Keratinocyte (primary cell): Measurements from ENCODE around the gene PFN4. TPM values are rescaled to one million over a fixed set of nuclear protein-coding genes. Genes with fewer than 3 reads are reported as not detected.

Experiments used
- DNase-seq: peaks from one replicate; pipeline ENCODE4 v3.0.0-alpha.2; 2011; ENCODE audit warnings: low read depth, missing footprints, low spot score
- FAIRE-seq: peaks from 2 replicates; lab custom pipeline; 2011; peaks lifted over from hg19 to GRCh38; lab: Jason Lieb, UNC
- H2AFZ ChIP-seq: 2 replicates; pipeline ENCODE4 v1.6.0; 2012; ENCODE audit warnings: low read length, control low read depth, inconsistent platforms; ENCODE audit not compliant: control insufficient read depth
- H3K27ac ChIP-seq: 2 replicates; pipeline ENCODE4 v1.5.1; 2011; ENCODE audit warnings: low read length; ENCODE audit not compliant: control insufficient read depth, insufficient read depth
- H3K27me3 ChIP-seq: 3 replicates; pipeline ENCODE4 v1.6.0; 2011; ENCODE audit warnings: low read length; ENCODE audit not compliant: control insufficient read depth, insufficient read depth; ENCODE audit errors: extremely low read depth
- H3K36me3 ChIP-seq, 2 experiments: 2 replicates in 1 of 2; 3 replicates in 1 of 2; pipeline ENCODE4 v1.5.1; 2011; ENCODE audit warnings: low read length in 2 of 2, mild to moderate bottlenecking in 1 of 2; ENCODE audit not compliant: control insufficient read depth in 2 of 2, insufficient read depth in 2 of 2; ENCODE audit errors: extremely low read depth in 1 of 2
- H3K4me1 ChIP-seq: 3 replicates; pipeline ENCODE4 v1.5.1; 2011; ENCODE audit warnings: low read length; ENCODE audit not compliant: control insufficient read depth, insufficient read depth; ENCODE audit errors: extremely low read depth
- H3K4me2 ChIP-seq: 3 replicates; pipeline ENCODE4 v1.6.0; 2011; ENCODE audit warnings: low read depth, low read length; ENCODE audit not compliant: control insufficient read depth, insufficient read depth; ENCODE audit errors: extremely low read depth
- H3K4me3 ChIP-seq, 3 experiments: fragments of 200-600 bp in 1 of 3; sonication (generic) in 1 of 3; 2 replicates in 2 of 3; 3 replicates in 1 of 3; pipeline ENCODE4 v1.5.1; 2011 to 2016; ENCODE audit warnings: low read length in 3 of 3, mild to moderate bottlenecking in 3 of 3, control low read depth in 2 of 3, inconsistent platforms in 1 of 3, low read depth in 1 of 3, mixed read lengths in 1 of 3, mixed run types in 1 of 3, moderate library complexity in 1 of 3; ENCODE audit not compliant: control insufficient read depth in 2 of 3, insufficient read depth in 2 of 3; ENCODE audit errors: extremely low read depth in 1 of 3
- H3K79me2 ChIP-seq: 2 replicates; pipeline ENCODE4 v1.6.0; 2012; ENCODE audit warnings: low read length; ENCODE audit not compliant: control insufficient read depth, insufficient read depth
- H3K9ac ChIP-seq: 3 replicates; pipeline ENCODE4 v1.6.0; 2011; ENCODE audit warnings: low read length; ENCODE audit not compliant: control insufficient read depth, insufficient read depth; ENCODE audit errors: extremely low read depth
- H3K9me1 ChIP-seq: 3 replicates; pipeline ENCODE4 v1.6.0; 2011; ENCODE audit warnings: low read length; ENCODE audit not compliant: control insufficient read depth, insufficient read depth; ENCODE audit errors: extremely low read depth
- H3K9me3 ChIP-seq: 2 replicates; pipeline ENCODE4 v1.5.1; 2012; ENCODE audit warnings: low read depth, low read length; ENCODE audit not compliant: control insufficient read depth
- H4K20me1 ChIP-seq: 3 replicates; pipeline ENCODE4 v1.6.0; 2011; ENCODE audit warnings: low read length; ENCODE audit not compliant: control insufficient read depth, insufficient read depth; ENCODE audit errors: extremely low read depth
- CTCF ChIP-seq, 3 experiments: IDR thresholded peaks in 1 of 3; conservative IDR thresholded peaks in 1 of 3; optimal IDR thresholded peaks in 1 of 3; 2 replicates in 2 of 3; 3 replicates in 1 of 3; pipeline versions ENCODE3 to v1.5.1; 2011; ENCODE audit warnings: low read length in 3 of 3, mild to moderate bottlenecking in 3 of 3, moderate library complexity in 2 of 3, control low read depth in 1 of 3, inconsistent platforms in 1 of 3; ENCODE audit not compliant: insufficient read depth in 2 of 3; ENCODE audit errors: extremely low read depth in 1 of 3
- EZH2 ChIP-seq: IDR thresholded peaks from one replicate; pipeline ENCODE4 v1.6.1; 2012; ENCODE audit warnings: inconsistent platforms, mild to moderate bottlenecking, low read length, moderate library complexity
- dilution Hi-C: fragments of 300-500 bp; cut with MboI; formaldehyde crosslinking; loops from one replicate; pipeline ENCODE4 v1.7.0; 2020; ENCODE audit warnings: low sequenced_read_pairs; ENCODE audit not compliant: extremely low pct_ligation_motif_present
- polyA plus RNA-seq, 5 experiments: library from polyadenylated mRNA; depleted of rRNA in 3 of 5; stranded (reverse) in 3 of 5; stranded (forward) in 1 of 5; unstranded in 1 of 5; fragments of >200 nt; gene quantifications; 1 replicate in 1 of 5; 2 replicates in 3 of 5; 3 replicates in 1 of 5; pipeline versions ENCODE4 v1.2.1 to v1.2.3, GENCODE V29; 2011 to 2012; ENCODE audit warnings: missing spikeins in 2 of 5, low read depth in 1 of 5, low replicate concordance in 1 of 5

PFN4 gene
- polyA plus RNA-seq, 1 donor (not counting 4 experiments of a cell fraction or from before 2014, with no cell fraction given) = 0.16 TPM

GRCh38 chr2:24158131-24158530 lies 35.0 kb upstream of the PFN4 start:
- H3K9me1 ChIP-seq = no peaks in the 10 kb centered on the region

GRCh38 chr2:24153478-24153877 lies 30.3 kb upstream of the PFN4 start:
- Histone ChIP-seq H3K9me3 (no peaks in the 10 kb centered on the region), H3K36me3 (no peaks in the 10 kb centered on the region), H4K20me1 (no peaks in the 10 kb centered on the region), H3K4me3 (no peak overlapping the region), H3K27ac (no peak overlapping the region), H3K9ac (no peak overlapping the region), H2AFZ (no peak overlapping the region), H3K4me1 (no peaks in the 10 kb centered on the region), H3K79me2 (no peaks in the 10 kb centered on the region), H3K9me1 (no peaks in the 10 kb centered on the region), H3K4me2 (no peak overlapping the region), H3K27me3 (no peaks in the 10 kb centered on the region)
- no peak for DNase-seq
- TF ChIP-seq CTCF (optimal IDR thresholded peaks at IDR 0.05 in 1 of 3, IDR thresholded peaks at IDR 0.05 in 1 of 3, conservative IDR thresholded peaks at IDR 0.05 in 1 of 3; ENCODE audit: extremely low read depth in 1 of 3, insufficient read depth in 2 of 3, low read length in 3 of 3) = no peak
- TF ChIP-seq EZH2 = no peak
- FAIRE-seq = no peak
- dilution Hi-C loops = no loop called here

More at GRCh38 chr2:24158131-24158530, 35.0 kb upstream of the PFN4 start:
- no peaks in the 10 kb centered on the region for H3K4me1 ChIP-seq
- H3K4me3 ChIP-seq = no peak overlapping the region
- H3K9me3 ChIP-seq = no peaks in the 10 kb centered on the region
- DNase-seq (no peak), FAIRE-seq (no peak)
- H3K79me2 ChIP-seq = no peaks in the 10 kb centered on the region
- H3K27ac ChIP-seq = no peak overlapping the region
- TF ChIP-seq CTCF (optimal IDR thresholded peaks at IDR 0.05 in 1 of 3, IDR thresholded peaks at IDR 0.05 in 1 of 3, conservative IDR thresholded peaks at IDR 0.05 in 1 of 3; ENCODE audit: extremely low read depth in 1 of 3, insufficient read depth in 2 of 3, low read length in 3 of 3) (no peak), EZH2 (no peak)
- no peaks in the 10 kb centered on the region for H3K27me3 ChIP-seq
- H3K9ac ChIP-seq = no peak overlapping the region
- H4K20me1 ChIP-seq = no peaks in the 10 kb centered on the region
- no peaks in the 10 kb centered on the region for H3K36me3 ChIP-seq
- no peak overlapping the region for H3K4me2 ChIP-seq
- no peak overlapping the region for H2AFZ ChIP-seq
- dilution Hi-C loops = no loop called here
